Bronchial epithelial cell (primary cell): ENCODE data around the gene PPT2. TPM values are rescaled to one million over a fixed set of nuclear protein-coding genes. Genes with fewer than 3 reads are reported as not detected.

ENCODE experiments used
- DNase-seq: peaks from one replicate; pipeline ENCODE4 v3.0.0-alpha.2; 2010; ENCODE audit warnings: low read depth
- FAIRE-seq: peaks from 2 replicates; lab custom pipeline; 2011; peaks lifted over from hg19 to GRCh38; lab: Jason Lieb, UNC
- H3K27me3 ChIP-seq: 2 replicates; pipeline ENCODE4 v1.5.1; 2011; ENCODE audit warnings: low read length; ENCODE audit not compliant: control insufficient read depth, insufficient read depth
- H3K36me3 ChIP-seq: 2 replicates; pipeline ENCODE4 v1.5.1; 2011; ENCODE audit warnings: low read length; ENCODE audit not compliant: control insufficient read depth, insufficient read depth
- H3K4me3 ChIP-seq: 2 replicates; pipeline ENCODE4 v1.5.1; 2011; ENCODE audit warnings: mild to moderate bottlenecking, low read depth, low read length, control low read depth
- total RNA-seq: library from RNA; depleted of rRNA; stranded (reverse); fragments of >200 nt; gene quantifications from 2 replicates; pipeline ENCODE4 v1.2.1, GENCODE V29; 2014
- TF ChIP-seq, protein P1 (sequence below): IDR thresholded peaks from 2 replicates; pipeline ENCODE4 v1.5.1; 2011; ENCODE audit warnings: mild to moderate bottlenecking, moderate library complexity, low read length, control low read depth, inconsistent platforms; ENCODE audit not compliant: insufficient read depth, severe bottlenecking

PPT2 gene
- total RNA-seq, 1 donor from 2014 or later: 5.8 TPM

DNA sequence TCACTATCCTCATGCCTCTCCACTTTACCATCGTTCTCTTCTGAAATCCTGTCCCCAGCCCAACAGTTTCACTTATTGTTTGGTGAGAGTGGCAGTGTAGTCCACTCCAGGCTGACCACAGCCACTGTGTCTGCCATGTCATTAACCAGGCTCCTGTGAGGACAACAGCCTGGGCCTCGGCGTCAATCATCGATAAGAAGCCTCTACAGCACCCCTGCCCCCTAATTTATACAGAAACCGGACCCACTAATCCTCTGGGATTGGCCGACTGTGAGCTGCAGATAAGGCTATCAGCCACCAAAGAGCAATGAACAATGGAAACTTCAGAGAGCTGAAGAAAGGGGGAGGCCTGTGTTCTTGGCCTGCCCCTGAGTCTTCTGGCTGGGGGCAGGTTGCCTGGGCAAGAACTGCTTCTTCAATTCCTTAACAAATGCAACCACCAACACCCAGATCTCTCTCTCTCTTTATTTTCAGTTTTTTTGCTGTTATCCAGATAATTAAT, 13.9 kb downstream of the PPT2 start:
- DNase-seq (no peak), FAIRE-seq (no peak)
- Histone ChIP-seq H3K36me3 (peaks cover 18% of the 10 kb centered on the region), H3K4me3 (no peak overlapping the region), H3K27me3 (no peaks in the 10 kb centered on the region)
- TF ChIP-seq, protein P1, sequence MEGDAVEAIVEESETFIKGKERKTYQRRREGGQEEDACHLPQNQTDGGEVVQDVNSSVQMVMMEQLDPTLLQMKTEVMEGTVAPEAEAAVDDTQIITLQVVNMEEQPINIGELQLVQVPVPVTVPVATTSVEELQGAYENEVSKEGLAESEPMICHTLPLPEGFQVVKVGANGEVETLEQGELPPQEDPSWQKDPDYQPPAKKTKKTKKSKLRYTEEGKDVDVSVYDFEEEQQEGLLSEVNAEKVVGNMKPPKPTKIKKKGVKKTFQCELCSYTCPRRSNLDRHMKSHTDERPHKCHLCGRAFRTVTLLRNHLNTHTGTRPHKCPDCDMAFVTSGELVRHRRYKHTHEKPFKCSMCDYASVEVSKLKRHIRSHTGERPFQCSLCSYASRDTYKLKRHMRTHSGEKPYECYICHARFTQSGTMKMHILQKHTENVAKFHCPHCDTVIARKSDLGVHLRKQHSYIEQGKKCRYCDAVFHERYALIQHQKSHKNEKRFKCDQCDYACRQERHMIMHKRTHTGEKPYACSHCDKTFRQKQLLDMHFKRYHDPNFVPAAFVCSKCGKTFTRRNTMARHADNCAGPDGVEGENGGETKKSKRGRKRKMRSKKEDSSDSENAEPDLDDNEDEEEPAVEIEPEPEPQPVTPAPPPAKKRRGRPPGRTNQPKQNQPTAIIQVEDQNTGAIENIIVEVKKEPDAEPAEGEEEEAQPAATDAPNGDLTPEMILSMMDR: no peak

DNA sequence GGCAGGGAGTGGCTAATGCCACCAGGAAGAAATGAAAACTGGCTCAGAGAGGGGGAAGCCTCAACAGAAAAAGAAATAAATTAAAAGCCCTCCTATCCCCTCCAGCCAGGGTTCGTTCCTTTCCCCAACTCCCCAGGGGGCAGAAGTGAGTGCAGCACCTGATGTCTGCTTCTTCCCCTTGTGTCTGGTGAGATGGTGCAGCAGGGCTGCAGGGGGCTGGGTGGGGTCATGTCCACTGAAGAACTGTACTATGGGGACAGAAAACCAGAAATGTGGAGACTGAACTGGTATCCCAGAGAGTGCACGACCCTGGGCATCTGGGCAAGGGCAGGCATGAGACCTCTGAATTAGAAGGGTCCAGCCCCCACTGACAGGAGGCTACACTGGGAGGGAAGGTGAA, 14.4 kb downstream of the PPT2 start:
- peaks cover 16% of the 10 kb centered on the region for H3K36me3 ChIP-seq

DNA sequence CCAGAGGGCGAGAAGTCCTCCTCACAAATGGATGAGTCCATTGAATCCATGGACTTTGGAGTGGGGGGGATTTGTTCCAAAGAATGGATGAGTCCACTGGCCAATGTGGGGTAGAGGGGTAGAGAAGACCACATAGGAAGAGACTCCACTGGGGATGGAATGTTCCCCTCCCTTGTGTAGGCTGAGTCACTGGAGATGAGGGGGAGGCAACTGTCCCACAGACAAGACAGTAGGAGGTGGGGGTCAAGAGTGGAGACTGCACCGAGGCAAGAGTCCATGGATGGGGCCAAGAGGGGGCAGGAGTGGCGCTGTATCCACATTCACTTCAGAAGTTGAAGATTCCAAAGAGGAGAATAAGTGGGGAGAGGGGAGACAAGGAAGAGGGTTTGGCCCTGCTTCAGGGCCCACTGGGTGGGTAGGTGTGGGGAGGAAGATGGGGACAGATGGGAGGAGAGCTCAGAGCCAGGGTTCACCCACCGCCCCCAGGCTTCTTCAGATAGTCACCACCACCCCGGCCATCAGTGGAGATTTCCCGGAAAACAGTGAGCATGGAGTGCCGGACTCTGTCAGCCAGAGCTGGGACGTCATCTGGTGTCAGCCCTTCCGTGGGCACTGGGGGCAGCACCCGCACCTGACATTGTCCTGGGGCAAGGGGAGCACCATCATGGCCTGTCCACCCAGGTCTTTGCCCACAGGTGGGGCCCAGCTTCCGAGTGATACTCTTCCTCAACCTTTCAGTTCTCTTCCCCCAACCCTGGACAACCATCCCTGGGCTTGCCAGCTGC, 15.1 kb downstream of the PPT2 start:
- no peak for DNase-seq

More for the DNA sequence above, 14.4 kb downstream of the PPT2 start:
- DNase-seq (no peak), FAIRE-seq (no peak)
- H3K4me3 ChIP-seq: no peak overlapping the region
- TF ChIP-seq, protein P1: no peak
- H3K27me3 ChIP-seq: no peaks in the 10 kb centered on the region

DNA sequence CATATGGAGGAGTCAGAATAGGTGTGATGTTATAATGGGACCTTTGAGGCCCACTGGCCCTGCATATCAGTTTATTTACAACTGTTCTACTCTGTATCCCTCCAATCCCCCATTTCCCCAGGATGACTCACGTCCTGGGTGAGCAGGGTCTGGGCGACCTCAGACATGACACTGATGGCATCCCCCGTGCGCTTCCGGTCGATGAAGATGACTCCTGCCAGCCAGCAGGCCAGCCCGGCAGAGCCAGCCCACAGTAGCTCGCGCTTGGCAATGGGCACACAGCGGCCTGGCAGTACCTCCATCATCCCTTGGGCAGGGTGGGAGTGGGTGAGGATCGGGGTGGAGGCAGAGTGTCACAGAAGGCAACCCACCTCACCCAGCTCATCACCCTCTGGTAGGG, 16.4 kb downstream of the PPT2 start:
- DNase-seq (no peak), FAIRE-seq (no peak)
- no peaks in the 10 kb centered on the region for H3K27me3 ChIP-seq
- peaks cover 16% of the 10 kb centered on the region for H3K36me3 ChIP-seq
- no peak overlapping the region for H3K4me3 ChIP-seq
- TF ChIP-seq, protein P1: no peak

More for the DNA sequence above, 15.1 kb downstream of the PPT2 start:
- TF ChIP-seq, protein P1: no peak
- Histone ChIP-seq H3K36me3 (peaks cover 16% of the 10 kb centered on the region), H3K27me3 (no peaks in the 10 kb centered on the region), H3K4me3 (no peak overlapping the region)
- no peak for FAIRE-seq

DNA sequence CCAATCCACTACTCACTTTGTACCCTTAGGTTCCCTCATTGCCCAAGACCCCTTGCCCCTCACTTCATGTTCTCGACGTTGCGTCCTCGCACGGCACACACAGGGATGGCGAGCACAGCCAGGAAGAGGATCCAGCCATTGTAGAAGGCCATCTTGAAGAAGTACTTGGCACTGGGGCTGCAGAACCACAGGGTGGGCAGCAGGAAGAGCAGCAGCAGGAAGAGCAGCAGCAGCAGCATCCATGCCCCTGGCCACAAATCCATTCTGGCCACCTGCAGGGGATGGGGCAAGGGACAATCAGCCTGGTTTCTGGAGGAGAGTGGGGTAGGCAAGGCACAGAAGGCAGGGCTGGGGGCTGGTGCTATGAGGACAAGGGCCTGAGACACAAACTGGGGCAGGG, 17.3 kb downstream of the PPT2 start:
- H3K36me3 ChIP-seq: peaks cover 15% of the 10 kb centered on the region
- H3K4me3 ChIP-seq: no peak overlapping the region
- no peak for DNase-seq
- H3K27me3 ChIP-seq: no peaks in the 10 kb centered on the region
- TF ChIP-seq, protein P1: no peak
- no peak for FAIRE-seq
